Retinal pigment epithelial cell (primary cell): Measurements from ENCODE around the gene DNAJC1.

Source experiments
- DNase-seq: peaks from one replicate; pipeline ENCODE4 v3.0.0-alpha.2; 2010; ENCODE audit warnings: low read depth
- H3K4me3 ChIP-seq: 2 replicates; pipeline ENCODE4 v1.5.1; 2011; ENCODE audit warnings: mild to moderate bottlenecking, low read length, control low read depth, moderate library complexity
- CTCF ChIP-seq: conservative IDR thresholded peaks from 2 replicates; pipeline ENCODE4 v1.5.1; 2011; ENCODE audit warnings: low read depth, low read length, control low read depth, inconsistent platforms

DNAJC1 gene

DNA sequence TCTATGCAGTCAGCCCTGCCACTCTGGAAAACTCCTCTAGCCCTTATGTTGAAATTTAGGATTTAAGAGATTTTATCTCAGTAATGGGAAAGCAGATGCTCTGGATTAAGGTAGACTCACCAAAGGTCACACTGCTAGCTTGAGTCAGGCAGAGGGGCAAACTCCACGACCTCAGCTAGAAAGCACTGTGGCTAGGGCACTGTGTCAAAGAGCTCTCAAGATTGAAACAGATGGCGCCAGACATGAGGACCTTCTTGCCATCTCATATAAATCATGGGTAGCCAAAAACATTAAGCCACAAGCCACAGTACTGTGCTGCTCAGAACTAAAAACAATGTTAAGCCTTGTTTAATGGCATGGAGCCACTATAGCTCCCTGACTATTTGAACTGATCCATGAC lies 188.7 kb downstream of the DNAJC1 start:
- H3K4me3 ChIP-seq: no peak overlapping the region
- no peak for TF ChIP-seq CTCF
- DNase-seq: no peak

GRCh38 chr10:21813946-21814345 lies 189.6 kb downstream of the DNAJC1 start:
- TF ChIP-seq CTCF: no peak
- H3K4me3 ChIP-seq: no peak overlapping the region
- DNase-seq: no peak

DNA sequence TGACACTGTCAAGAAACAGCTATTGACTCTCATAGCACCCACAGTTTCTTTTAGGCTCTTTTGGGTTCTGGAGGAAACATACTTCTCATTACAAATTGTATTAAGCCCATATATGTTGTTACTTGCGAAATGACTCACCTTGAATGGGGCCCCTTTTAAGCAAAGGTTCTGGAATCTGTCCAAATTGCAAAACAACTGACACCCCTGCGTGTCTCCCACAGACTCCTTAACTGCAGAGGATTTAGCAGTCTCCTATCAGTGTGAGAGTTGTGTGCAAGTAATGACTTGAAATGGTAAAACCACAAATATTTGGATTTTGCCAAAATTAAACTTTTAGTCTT lies 192.3 kb downstream of the DNAJC1 start:
- peak; percentile 39 for DNase-seq
- H3K4me3 ChIP-seq: no peak overlapping the region

DNA sequence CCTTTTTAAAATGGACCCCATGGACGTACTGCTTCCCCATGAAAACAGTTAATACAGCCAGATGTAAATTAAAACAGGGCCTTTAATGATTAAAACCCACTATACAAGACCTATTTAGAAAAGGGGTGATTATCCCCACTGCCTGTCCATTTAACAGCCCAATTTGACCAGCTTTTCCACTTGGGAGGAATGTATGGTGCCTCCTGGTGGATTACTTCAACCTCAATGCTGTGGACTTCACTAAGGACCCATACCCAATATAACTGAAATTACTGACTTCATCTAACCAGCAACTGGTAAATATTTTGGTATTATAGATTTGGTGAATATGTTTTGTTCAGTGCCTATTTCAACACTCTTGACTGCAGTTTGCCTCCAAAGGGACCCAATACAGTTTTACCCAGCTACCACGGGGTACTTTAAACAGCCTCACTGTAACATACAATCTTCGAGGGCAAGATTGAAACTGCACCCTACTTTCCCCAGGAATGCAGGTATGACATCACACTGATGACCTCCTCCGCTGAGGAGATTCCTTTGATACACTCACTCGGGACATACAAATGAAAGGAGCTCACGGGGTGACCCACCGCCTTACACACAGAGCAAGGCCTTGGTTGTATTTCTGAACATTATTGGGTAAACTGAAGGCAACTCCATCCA lies 192.8 kb downstream of the DNAJC1 start:
- no peak overlapping the region for H3K4me3 ChIP-seq
- no peak for DNase-seq
- TF ChIP-seq CTCF: peak; percentile 9

More for the DNA sequence above, 192.3 kb downstream of the DNAJC1 start:
- TF ChIP-seq CTCF: no peak

DNA sequence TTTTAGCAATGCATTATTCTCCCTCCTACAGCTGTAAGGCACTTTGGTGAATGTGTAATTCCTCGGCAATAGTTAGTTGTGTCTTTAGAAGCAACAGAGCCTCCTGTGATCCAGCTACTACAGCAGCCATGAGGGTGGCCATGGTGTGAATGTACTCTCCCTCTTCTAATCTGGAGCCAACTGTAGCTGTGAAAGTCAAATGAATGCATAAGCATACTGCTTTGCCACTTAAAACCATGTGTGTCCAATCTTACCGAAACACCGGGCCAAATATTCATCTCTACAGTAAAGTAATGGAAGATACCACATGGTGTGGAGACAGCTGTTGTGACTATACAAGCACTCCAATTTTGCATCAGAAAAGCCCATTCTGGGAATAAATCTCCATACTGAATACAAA lies 195.0 kb downstream of the DNAJC1 start:
- no peak overlapping the region for H3K4me3 ChIP-seq
- DNase-seq: no peak
- no peak for TF ChIP-seq CTCF

- TF ChIP-seq CTCF: no peak
- DNase-seq: no peak
- no peak overlapping the region for H3K4me3 ChIP-seq
These were observed 196.3 kb downstream of the DNAJC1 start for GRCh38 chr10:21807180-21807579.

DNA sequence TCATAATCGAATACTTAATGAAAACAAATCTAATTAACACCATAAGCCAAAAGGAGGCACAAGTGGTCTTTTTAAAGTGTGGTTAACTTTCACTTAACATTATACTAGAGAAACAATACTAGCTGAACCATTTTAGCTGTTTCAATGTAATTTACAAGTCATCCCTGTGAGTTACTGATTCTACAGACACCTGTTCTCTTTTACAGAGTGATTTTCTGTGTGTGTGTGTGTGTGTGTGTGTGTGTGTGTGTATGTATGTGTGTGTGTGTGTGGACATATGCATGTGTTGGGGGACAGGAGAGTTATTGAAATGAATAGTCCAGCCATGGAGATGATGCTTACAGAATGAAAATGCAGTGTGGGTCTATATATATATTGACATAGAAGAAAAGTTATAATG lies 200.2 kb downstream of the DNAJC1 start:
- no peak for TF ChIP-seq CTCF
- H3K4me3 ChIP-seq: no peak overlapping the region
- no peak for DNase-seq
